Prostate gland (tissue), 2 donors: ENCODE measurements around the gene SLC7A11. TPM values are rescaled to one million over a fixed set of nuclear protein-coding genes. Genes with fewer than 3 reads are reported as not detected.

Experiments
- DNase-seq: peaks from one replicate; pipeline ENCODE4 v3.0.0-alpha.2; 2019; ENCODE audit warnings: low spot score
- H3K27ac ChIP-seq, 2 donors: fragments of 200-600 bp; sonication (generic); 2 replicates each; pipeline ENCODE4 v1.5.1; 2017 to 2019
- H3K27me3 ChIP-seq: fragments of 200-600 bp; sonication (generic); replicated peaks from 2 replicates; pipeline ENCODE4 v1.5.1; 2019; ENCODE audit not compliant: insufficient read depth
- H3K36me3 ChIP-seq, 2 donors: fragments of 200-600 bp; sonication (generic); 1 replicate in 1 of 2; 2 replicates in 1 of 2; pipeline versions ENCODE4 v1.5.1 to v1.8.1; 2017 to 2019
- H3K4me1 ChIP-seq: fragments of 200-600 bp; sonication (generic); replicated peaks from 2 replicates; pipeline ENCODE4 v1.5.1; 2019
- H3K4me3 ChIP-seq, 2 donors: fragments of 200-600 bp; sonication (generic); 2 replicates each; pipeline ENCODE4 v1.5.1; 2017 to 2019
- H3K9me3 ChIP-seq: fragments of 200-600 bp; sonication (generic); 2 replicates; pipeline ENCODE4 v1.5.1; 2017
- POLR2A ChIP-seq: fragments of 450-650 bp; IDR thresholded peaks from one replicate; pipeline ENCODE4 v1.6.1; 2016; ENCODE audit warnings: antibody characterized with exemption, mild to moderate bottlenecking
- POLR2AphosphoS5 ChIP-seq: sonication (generic); formaldehyde crosslinking; IDR thresholded peaks from one replicate; pipeline ENCODE4 v1.6.1; 2017; ENCODE audit warnings: antibody characterized with exemption
- WGBS: methylation state at CpG from one replicate; pipeline ENCODE4 v1.1.5; 2018; 5-methylcytosine and 5-hydroxymethylcytosine counted together
- intact Hi-C: fragments of 100-400 bp; cut with DNase I; formaldehyde crosslinking; loops from one replicate; pipeline ENCODE4 v1.14.2; 2022
- total RNA-seq, 2 donors: library from RNA; depleted of rRNA; stranded (reverse); fragments of >200 nt; gene quantifications; one replicate each; pipeline ENCODE4 v1.1.0, GENCODE V29; 2016
- TF ChIP-seq, protein P1 (sequence below), 4 experiments: fragments of 200-600 bp in 2 of 4; fragments of 450-650 bp in 2 of 4; sonication (generic) in 2 of 4; IDR thresholded peaks; 1 replicate in 3 of 4; 2 replicates in 1 of 4; pipeline ENCODE4 v1.5.1; 2016 to 2019; ENCODE audit warnings: antibody characterized with exemption in 4 of 4, mild to moderate bottlenecking in 2 of 4, moderate library complexity in 2 of 4

The SLC7A11 gene
- total RNA-seq, 2 donors from 2014 or later = 1.3 to 1.5 TPM

DNA sequence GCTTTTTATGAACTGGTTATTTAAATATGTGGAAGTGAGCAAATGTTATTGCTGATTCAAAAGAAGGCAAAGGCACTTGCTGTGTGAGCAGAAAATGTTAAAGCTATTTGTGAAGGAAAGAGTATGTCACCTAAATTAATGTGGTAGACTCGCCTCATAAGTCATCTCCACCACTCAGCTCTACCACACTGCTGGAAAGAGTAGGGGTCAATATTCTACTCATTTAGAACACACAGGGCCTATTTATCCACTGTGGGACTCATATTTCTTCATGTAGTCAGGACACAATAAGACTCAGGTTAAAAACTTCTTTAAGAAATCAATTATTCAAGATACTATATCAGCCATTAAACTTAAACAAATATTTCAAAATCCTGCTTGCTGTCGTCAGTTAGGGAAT is 106.5 kb downstream of the SLC7A11 start:
- H3K9me3 ChIP-seq = no peaks in the 10 kb centered on the region
- no peaks in the 10 kb centered on the region for H3K36me3 ChIP-seq
- no peak overlapping the region for H3K4me3 ChIP-seq
- H3K4me1 ChIP-seq = no peaks in the 10 kb centered on the region
- H3K27ac ChIP-seq = no peak overlapping the region
- H3K27me3 ChIP-seq = no peaks in the 10 kb centered on the region
- TF ChIP-seq POLR2A = no peak
- TF ChIP-seq POLR2AphosphoS5 = no peak
- TF ChIP-seq, protein P1, sequence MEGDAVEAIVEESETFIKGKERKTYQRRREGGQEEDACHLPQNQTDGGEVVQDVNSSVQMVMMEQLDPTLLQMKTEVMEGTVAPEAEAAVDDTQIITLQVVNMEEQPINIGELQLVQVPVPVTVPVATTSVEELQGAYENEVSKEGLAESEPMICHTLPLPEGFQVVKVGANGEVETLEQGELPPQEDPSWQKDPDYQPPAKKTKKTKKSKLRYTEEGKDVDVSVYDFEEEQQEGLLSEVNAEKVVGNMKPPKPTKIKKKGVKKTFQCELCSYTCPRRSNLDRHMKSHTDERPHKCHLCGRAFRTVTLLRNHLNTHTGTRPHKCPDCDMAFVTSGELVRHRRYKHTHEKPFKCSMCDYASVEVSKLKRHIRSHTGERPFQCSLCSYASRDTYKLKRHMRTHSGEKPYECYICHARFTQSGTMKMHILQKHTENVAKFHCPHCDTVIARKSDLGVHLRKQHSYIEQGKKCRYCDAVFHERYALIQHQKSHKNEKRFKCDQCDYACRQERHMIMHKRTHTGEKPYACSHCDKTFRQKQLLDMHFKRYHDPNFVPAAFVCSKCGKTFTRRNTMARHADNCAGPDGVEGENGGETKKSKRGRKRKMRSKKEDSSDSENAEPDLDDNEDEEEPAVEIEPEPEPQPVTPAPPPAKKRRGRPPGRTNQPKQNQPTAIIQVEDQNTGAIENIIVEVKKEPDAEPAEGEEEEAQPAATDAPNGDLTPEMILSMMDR (IDR thresholded peaks at IDR 0.05) = no peak
- 61% methylated on average over 2 of the region's 2 CpGs for WGBS
- intact Hi-C loops = no loop called here
- DNase-seq = no peak

DNA sequence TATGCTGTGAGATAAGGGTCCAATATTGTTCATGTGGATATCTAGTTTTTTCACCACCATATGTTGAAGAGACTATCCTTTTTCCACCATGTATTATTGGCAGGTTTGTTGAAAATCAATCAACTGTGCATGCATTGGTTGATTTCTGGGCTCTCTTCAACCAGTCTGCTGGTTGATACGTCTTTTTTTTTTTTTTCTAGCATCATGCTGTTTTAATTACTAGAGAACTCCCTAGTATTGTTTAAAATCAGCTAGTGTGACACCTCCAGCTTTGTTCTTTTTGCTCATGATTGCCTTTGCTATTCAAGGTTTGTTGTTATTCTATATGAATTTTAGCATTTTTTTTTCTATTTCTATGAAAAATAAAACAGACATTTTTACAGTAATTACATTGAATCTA is 123.9 kb downstream of the SLC7A11 start:
- WGBS = 100% methylated on average over 1 of the region's 1 CpG
- H3K36me3 ChIP-seq = no peaks in the 10 kb centered on the region
- no peak for DNase-seq
- H3K27ac ChIP-seq = no peak overlapping the region
- TF ChIP-seq POLR2A (no peak), POLR2AphosphoS5 (no peak)
- TF ChIP-seq, protein P1 (IDR thresholded peaks at IDR 0.05) = no peak
- H3K27me3 ChIP-seq = no peaks in the 10 kb centered on the region
- intact Hi-C loops = no loop called here
- H3K4me1 ChIP-seq = no peaks in the 10 kb centered on the region
- no peak overlapping the region for H3K4me3 ChIP-seq
- H3K9me3 ChIP-seq = no peaks in the 10 kb centered on the region

DNA sequence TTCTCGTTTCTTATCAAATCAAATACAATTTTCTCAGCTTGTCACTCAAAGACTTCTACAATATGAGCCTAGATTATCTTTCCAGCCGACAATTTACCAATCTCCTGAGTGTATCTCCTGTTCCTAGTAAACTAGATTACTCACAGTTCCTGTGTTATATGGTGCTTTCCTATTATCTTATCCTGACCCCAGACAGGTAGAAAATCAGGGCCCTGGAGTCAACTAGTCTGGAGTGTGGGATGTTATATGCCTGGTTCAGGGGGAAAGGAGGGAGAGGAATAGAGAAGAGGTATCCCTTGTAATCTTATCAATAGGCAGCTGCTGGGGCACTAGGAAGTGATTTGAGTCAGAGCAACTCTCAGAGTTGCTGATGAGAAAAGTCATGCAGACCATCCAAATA is 127.1 kb downstream of the SLC7A11 start:
- TF ChIP-seq, protein P1 (IDR thresholded peaks at IDR 0.05) = no peak
- no peak for TF ChIP-seq POLR2AphosphoS5
- TF ChIP-seq POLR2A = no peak
- Histone ChIP-seq H3K4me3 (no peak overlapping the region), H3K9me3 (no peaks in the 10 kb centered on the region), H3K4me1 (no peaks in the 10 kb centered on the region), H3K27ac (no peak overlapping the region), H3K27me3 (no peaks in the 10 kb centered on the region), H3K36me3 (no peaks in the 10 kb centered on the region)
- WGBS = 57% methylated on average over 2 of the region's 2 CpGs
- intact Hi-C loops = no loop called here
- DNase-seq = no peak

DNA sequence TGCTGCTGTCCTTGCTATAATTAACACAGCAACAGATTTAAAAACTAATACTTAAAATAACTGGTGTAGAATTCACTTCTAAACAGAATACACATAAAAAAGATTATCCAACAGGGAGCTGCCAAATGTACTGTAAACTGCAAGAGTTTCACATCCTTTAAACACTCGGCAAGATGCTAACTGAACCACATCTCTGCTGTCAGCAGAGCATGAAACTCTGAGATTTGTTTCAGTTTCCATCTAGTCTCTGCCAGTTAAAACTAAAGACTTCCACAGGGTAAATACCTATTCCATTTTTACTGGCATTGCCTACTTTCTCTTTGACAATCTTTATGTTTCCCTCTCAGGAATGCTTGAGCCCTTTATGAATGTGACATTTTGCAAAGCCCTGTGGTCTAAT is 127.7 kb downstream of the SLC7A11 start:
- WGBS = 3% methylated on average over 1 of the region's 1 CpG
- no peak overlapping the region for H3K27ac ChIP-seq
- no peaks in the 10 kb centered on the region for H3K9me3 ChIP-seq
- no peak for DNase-seq
- TF ChIP-seq POLR2AphosphoS5 (no peak), POLR2A (no peak)
- TF ChIP-seq, protein P1 (IDR thresholded peaks at IDR 0.05) = no peak
- no peaks in the 10 kb centered on the region for H3K36me3 ChIP-seq
- H3K27me3 ChIP-seq = no peaks in the 10 kb centered on the region
- no peaks in the 10 kb centered on the region for H3K4me1 ChIP-seq
- no peak overlapping the region for H3K4me3 ChIP-seq
- intact Hi-C loops = no loop called here
